Cerebellar nuclear complex (tissue), 1 donor: ENCODE data around the gene DOCK9.
A peak's percentile ranks its signal among the peaks of the same experiment; 100 is the strongest.

Experiments
- DNase-seq, 2 experiments: peaks; one replicate each; lab custom pipeline; 2025; lab: John Stamatoyannopoulos, UW

DOCK9 gene, protein sequence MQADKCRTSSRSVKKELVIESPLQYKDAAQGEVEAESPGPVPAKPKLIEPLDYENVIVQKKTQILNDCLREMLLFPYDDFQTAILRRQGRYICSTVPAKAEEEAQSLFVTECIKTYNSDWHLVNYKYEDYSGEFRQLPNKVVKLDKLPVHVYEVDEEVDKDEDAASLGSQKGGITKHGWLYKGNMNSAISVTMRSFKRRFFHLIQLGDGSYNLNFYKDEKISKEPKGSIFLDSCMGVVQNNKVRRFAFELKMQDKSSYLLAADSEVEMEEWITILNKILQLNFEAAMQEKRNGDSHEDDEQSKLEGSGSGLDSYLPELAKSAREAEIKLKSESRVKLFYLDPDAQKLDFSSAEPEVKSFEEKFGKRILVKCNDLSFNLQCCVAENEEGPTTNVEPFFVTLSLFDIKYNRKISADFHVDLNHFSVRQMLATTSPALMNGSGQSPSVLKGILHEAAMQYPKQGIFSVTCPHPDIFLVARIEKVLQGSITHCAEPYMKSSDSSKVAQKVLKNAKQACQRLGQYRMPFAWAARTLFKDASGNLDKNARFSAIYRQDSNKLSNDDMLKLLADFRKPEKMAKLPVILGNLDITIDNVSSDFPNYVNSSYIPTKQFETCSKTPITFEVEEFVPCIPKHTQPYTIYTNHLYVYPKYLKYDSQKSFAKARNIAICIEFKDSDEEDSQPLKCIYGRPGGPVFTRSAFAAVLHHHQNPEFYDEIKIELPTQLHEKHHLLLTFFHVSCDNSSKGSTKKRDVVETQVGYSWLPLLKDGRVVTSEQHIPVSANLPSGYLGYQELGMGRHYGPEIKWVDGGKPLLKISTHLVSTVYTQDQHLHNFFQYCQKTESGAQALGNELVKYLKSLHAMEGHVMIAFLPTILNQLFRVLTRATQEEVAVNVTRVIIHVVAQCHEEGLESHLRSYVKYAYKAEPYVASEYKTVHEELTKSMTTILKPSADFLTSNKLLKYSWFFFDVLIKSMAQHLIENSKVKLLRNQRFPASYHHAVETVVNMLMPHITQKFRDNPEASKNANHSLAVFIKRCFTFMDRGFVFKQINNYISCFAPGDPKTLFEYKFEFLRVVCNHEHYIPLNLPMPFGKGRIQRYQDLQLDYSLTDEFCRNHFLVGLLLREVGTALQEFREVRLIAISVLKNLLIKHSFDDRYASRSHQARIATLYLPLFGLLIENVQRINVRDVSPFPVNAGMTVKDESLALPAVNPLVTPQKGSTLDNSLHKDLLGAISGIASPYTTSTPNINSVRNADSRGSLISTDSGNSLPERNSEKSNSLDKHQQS (N-terminal part only)

DNA sequence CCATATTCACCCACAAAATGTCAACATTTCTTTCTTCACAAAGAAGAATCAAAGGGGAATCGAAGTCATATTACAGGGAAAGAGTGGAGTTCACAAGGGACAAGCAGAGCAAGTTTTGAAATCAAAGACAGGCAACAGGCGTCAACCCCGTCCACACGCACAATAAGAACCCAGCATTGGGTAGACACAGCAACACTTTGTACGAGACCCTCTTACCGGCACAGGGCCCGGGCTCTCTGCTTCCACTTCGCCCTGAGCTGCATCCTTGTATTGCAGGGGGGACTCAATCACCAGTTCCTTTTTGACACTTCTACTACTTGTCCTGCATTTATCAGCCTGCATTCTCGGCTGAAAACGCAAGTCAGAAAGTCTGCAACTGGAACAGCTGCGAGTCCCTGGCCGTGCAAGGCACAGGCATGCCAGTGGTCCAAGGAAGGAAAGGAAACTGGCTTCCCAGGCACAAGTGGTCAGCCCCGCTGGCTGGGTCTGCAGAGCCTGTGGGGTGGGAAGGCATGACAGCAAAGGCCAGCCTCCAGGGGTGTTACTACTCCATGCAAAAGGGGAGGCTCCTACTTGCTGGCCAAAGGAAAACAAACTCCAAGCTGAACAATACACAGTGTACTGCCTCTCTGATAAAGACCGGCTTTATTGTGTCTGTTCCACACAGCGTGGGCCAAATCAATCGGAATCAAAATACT lies at the start of gene DOCK9:
Gene DOCK9, minus strand, starts transcription at position 497 of the 698 bp plus-strand sequence. Its CDS starts 155 bp downstream, at position 342.
- no peak for DNase-seq

DNA sequence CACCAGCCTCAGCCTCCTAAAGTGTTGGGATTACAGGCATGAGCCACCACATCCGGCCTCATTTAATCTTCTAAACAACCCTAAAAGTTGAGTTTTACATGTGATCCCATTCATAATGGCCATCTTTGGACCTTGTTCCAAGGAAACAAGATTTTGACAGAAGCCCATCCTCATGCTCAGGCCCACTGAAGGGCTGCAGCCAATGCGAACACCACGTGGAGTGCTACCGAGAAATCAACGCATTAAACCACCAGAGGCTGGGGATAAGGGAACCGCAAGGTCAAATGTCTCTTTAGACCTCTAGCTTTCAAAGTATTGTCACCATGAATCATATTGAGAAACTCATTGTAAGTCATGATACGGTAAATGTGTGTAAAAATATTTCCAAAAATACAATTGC lies 49.4 kb upstream of the DOCK9 start:
- DNase-seq: no peak

DNA sequence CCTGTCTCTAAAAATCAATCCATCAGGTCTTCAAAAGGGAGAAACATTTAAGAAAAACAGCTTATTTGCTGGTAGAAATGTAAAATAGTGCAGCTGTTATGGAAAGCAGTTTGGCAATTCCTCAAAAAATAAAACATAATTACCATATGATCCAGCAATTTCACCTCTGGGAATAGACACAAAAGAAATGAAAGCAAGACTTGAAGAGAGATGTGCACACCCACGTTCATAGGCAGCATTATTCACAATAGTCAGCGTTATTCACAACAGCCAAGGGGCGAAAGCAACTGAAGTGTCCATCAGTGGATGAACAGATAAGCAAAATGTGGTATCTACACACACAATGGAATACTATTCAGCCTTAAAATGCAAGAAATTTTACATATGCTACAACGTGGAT lies 45.1 kb upstream of the DOCK9 start:
- DNase-seq: no peak

DNA sequence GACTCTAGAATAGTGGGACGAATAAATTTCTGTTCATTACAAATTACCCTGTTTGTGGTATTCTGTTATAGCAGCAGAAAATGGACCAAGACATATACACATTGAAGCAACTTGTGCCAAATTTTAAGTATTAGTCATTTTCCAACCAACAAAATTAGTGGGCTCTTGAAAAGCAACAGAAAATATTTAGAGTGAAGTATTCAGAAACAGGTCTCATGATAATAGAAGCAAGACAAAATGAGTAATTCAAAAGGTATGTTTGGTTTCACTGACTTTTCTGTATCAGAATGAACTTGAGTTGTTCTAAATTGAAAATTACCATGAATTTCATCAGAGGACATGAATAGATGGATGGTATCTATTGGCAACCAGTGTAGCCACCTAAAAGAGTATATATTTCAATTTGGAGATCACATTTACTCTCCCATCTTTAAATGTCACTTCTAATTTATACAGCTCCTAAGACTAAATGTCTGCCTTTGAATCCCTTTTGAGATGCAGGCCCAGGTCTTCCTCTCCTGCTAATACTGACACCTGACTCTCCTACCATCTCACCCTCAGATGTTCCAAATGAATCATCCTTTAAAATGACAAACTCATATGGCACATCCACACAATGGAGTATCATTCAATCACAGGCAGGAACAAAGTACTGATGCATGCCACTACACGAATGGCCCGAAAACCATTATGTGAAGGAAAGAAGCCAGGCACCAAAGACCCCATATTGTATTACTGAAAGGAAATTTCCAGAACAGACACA lies 40.7 kb upstream of the DOCK9 start:
- no peak for DNase-seq

DNA sequence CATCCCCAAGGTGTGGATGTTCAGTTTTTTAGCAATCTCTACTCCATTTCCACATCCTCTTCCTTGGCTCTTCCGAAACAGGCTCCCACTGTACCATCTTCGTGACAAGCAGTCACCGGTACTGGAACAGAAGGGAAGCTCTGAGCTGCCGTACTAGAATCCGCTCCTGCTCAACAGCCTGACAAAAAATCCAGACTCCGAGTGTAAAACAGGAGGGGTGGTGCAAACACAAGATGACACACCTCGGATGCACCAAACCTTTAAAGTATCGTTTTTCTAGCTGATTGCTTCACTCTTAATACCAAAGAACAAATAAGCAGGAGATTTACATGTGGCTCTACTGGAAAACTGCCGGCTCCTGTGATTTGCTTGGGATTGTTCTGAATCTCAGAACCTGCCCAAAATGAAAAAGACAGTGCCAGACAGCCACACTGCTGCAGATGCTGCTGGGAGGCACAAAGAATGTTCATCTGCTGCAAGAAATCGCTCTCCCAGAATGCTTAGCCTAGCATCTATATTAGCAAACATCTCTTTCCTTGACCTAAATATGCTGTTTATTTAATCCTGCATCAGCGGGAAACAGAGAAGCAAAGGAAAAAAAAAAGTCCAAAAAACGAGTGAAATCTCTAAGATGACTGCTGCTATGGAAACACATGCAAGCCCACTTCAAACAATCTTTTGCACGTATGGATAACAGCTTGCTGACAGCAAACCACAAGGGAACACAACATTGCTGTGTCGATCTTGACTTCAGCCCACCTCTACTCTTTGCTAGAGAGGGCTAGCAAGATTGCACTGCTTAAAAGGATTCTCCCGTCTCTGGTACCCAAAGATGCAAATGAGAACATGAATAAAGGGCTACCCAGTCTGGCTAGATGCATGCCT lies 38.0 kb upstream of the DOCK9 start:
- DNase-seq: peak in 1 of 2 experiments; percentile 39

DNA sequence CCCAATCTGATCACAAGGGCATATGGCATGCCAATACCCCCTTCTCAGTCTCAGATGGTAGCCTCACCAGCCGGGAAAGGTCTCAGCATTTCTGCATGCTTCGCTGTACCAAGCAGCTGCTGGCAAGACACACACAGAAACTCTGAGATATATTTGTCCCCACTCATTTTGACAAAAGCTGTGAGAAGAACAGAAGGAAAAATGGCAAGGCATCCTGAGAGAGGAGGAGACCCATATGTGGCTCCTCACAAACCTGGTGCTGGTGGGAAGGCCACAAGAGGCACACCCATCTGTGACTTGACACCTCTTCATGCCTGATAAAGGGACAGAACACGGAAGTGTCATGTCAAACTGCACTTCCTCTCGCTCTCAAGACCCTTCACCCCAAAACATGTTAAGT lies 36.7 kb upstream of the DOCK9 start:
- peak in 1 of 2 experiments; percentile 28 for DNase-seq

DNA sequence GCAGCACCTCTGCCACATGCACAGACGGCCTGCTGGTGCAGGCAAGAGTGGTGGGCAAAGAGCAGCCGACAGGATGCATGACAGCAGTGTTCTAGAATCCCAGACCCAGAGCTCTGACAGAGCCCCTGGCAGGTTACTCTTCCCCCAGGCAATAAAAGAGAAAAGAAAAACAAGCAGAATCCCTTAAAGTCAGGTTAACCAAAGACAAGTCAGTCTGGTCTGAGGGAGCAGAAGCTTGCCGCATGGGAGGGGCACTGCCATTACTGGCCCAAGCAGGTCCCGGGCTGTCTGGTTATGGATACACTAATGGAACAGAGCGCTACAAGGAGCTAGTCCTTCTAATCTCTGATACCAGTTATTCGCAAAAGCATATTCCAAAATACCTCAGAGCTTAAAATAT lies 36.1 kb upstream of the DOCK9 start:
- no peak for DNase-seq

DNA sequence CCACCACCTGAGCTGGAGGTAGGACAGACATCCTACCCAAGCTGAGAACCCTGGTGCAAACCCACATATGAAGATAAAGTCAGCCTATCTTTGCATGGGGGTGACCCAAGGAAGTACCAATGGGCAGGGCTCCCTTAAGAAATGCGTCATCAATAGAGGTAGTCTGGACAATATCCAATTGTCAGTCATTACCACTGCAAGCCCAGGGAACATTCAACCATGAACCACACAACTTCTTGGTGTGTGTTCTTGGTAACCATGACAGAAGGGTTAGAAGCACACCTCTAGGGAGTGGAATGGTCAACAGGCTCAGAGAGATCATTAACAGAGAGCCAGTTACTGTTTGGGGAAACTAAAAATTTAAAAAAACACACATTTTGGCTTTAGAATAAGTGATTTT lies 34.7 kb upstream of the DOCK9 start:
- DNase-seq: no peak

DNA sequence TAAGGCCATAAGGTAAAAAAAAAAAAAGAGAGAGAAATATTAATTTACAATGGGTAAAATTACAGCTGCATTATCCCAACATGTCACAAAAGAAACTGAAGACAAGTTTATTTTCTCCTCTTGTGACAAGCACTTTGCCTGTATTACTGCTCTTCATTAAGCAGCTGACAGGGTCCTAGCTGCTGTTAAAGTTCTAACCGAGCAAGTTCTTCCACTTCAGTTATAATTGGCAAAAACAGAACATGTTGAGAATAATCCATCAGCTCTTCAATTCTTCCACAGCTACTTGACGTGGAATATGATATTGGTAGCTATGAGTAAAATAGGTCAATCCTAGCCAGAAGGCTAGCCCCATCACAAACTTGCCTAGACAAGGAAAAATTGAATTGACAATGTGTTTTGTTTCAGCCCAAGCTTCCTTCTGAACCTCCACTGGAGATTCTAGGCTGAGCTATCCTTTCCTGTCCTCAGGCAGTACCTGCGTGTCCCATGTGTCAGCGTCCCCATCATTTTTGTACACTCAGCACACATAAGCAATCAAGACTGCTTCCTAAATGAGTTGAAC lies 32.2 kb upstream of the DOCK9 start:
- no peak for DNase-seq

DNA sequence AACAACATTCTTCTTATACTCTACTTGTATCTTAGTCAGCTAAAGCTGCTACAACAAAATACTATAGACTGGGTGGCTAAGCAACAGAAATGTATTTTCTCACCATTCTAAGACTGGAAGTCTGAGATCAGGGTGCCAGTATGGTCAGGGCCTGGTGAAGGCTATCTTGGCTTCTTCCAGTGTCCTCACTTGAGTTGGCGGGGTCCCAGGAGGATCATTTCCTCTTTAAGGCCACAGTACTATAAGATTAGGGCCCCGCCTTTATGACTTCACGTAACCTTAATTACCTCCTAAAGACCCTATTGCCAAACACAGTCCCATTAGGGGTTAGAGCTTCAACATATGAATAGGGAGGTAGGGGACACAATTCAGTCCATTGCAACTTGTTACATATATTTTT lies 30.7 kb upstream of the DOCK9 start:
- DNase-seq: no peak

DNA sequence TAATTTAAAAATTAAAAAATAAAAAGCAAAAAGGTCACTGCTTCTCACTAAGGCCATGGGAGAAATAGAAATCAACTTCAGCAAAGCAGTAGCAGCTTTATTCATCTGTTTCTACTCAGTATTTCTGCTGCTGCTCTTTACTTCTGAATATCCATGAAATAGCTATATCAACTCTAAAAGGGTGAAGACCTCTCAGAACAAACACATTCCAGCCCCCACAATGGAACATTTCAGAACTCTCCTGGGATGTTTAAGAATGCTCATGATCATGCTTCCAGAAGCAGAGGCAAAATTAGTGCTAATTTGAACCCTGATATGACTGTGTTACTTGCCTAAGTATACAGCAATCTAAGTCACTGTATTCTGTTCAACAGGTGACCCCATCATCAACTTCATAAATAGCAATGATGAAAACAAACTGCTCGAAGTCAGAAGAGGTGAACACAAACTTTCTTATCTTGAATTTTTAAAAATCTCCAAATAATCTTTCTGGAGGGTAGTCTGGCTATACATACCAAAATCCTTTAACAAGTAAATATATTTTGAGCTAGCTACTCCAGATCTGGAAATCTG lies 29.6 kb upstream of the DOCK9 start:
- no peak for DNase-seq

DNA sequence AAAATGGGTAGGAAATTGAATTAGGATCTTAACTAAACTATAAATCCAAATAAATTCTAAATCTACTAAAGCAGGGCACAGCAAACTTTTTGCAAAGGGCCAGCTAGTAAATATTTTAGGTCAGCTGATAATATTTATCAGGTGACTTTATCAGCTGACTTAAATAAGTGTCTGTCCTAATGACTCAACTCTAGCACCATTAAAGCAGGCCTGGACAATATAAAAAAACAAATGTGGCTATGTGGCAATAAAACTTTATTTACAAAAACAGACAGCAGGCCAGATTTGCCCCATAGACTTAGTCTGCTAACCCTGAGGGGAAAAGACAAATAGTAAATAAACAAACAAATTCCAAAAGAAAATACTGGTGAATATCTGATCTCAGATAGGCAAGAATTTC lies 27.7 kb upstream of the DOCK9 start:
- no peak for DNase-seq

DNA sequence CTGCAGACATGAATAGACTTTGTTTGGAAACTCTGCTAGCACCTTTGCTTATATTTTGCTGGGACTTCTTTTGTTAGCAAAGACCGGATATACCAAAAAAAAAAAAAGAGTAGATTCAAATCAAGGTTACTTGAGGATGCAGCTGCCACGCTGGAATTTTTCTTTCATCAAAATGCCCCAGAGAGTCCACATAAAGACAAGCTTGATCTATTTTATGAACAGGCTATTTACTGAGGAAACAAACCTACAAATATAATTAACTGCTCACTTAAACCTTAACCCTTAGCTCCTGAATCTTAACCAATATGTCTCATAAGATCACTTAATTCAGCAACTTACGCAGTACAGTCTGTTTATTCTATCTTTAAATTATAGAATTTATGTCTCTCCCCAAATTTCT lies 27.1 kb upstream of the DOCK9 start:
- DNase-seq: no peak

DNA sequence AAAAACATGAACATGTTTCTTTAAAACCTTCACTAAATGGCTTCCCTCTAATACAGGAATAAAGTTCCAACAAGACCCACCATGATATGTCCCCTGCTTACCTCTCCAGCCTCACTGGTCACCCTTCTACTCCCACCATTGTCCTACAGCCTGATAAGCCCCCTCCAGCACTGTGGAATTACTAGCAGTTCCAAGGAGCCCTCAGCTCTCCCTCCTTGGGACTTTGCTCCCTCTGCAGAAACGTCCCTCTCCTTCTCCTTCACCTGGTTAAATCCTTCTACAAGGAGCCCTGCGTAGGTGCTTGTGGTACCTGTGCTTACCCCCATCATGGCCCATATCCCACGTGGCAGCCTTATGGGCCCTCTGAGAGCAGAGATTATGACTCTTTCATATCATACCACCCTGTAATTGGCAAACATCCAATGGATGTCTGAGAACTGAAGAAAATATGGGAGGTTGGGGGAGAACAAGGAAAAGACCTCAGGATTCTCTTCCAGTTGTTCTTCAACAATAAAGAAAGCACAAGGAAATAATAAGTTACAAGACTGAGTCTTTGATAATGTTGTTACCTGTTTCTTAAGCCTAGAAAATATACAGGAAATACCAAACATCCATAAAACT lies 26.1 kb upstream of the DOCK9 start:
- no peak for DNase-seq

DNA sequence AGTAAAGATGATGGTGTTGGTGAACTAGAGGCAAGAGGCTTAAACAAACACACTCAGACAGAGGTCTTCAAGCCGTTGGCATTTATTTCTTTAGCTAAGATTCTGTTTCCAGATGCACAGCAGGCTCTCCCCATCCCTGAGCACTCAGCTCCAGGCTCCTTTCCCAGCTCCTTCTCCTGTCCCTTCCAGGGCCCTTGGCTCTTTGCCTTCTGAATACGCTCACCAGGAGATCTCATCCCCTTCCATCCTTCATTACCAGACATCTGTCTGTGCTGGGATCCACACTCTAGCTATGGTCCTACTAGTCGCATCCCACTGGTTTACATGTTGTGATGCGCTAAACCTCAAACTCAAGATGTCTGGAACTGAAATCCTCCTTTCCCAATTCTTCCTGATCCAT lies 25.3 kb upstream of the DOCK9 start:
- no peak for DNase-seq

DNA sequence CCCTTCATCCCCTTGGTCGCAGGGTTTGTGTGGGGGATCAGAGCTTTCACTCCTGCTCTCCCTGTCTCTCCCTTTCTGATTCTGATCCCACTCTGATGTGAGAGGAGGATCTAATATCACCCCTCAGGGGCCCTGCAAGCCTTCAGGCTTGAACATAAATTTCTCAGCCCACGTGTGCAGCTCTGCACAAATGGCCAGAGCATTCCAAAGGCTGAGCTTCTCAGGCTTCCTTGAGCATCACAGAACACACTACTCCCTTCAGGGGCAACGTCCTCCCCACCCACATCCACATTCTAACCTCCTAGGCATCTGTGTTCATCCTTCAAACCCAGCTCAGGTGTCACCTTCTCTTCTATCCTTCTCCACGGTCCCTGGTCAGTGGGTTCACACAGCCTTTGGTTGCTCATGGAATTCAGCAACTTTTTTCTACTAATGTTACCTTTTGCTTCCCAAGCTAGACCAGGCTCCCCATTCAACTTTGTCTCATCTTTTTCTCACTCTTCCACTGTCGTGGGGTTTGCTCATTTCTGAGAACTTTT lies 24.4 kb upstream of the DOCK9 start:
- DNase-seq: no peak

DNA sequence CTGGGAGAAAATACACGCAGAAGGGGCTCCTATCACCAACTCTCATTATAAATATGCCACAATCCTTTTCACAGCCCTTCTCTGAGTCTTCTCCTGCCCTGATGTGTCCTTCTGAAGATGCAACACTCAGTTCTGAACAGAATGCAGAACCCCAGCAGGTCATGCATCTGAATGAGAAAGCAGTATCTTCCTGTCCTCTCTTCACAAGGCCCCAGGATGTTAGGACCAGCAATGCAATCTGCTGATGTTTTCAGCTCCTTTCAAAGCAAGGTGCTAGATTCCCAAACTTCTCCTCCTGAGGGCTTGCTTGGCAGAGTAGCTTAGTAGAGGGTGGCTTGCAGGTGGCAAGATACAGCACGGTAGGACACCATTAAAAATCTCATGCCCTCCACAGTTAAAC lies 22.3 kb upstream of the DOCK9 start:
- DNase-seq: no peak

DNA sequence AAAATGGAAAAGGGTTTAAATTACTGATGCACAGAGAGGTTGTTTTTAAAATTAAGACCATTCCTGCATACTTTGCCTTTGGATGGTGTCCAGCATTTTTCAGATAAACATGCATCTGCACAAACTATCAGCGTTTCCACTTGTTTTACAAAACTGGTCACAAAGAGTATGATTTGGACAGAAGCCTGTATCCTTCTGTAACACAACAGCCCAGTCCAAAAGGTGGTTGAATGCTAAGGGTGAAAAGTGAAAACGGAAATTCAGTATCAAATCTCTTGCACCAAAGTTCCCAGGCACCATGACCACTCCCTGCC lies 21.7 kb upstream of the DOCK9 start:
- DNase-seq: no peak
